Measurements from ENCODE around the gene PBX3. TPM values are rescaled to one million over a fixed set of nuclear protein-coding genes. Genes with fewer than 3 reads are reported as not detected.

Gene PBX3
- total and polyA plus RNA-seq, 7 donors: 4.2 to 12.7 (median 6.6) TPM

- H3K36me3 ChIP-seq (ENCODE audit: insufficient read depth in 1 of 2, low read depth in 1 of 2): no peaks in the 10 kb centered on the region
- no peak for ATAC-seq
- H3K4me3 ChIP-seq: no peak overlapping the region
- TF ChIP-seq CTCF (IDR thresholded peaks at IDR 0.05): no peak
- intact Hi-C loops (cut with DNase I): no loop called here
- no peaks in the 10 kb centered on the region for H3K27me3 ChIP-seq (ENCODE audit: insufficient read depth in 3 of 3, low read length in 2 of 3)
- DNase-seq: no peak
- no peaks in the 10 kb centered on the region for H3K4me1 ChIP-seq
- no peak overlapping the region for H3K27ac ChIP-seq
- no peaks in the 10 kb centered on the region for H3K9me3 ChIP-seq
Observed at GRCh38 chr9:125861405-125862058, 114.4 kb downstream of the PBX3 start.

GRCh38 chr9:125863923-125864322, 116.8 kb downstream of the PBX3 start:
- DNase-seq: no peak
- H3K4me1 ChIP-seq: no peaks in the 10 kb centered on the region
- no peaks in the 10 kb centered on the region for H3K27me3 ChIP-seq (ENCODE audit: insufficient read depth in 3 of 3, low read length in 2 of 3)
- H3K27ac ChIP-seq: no peak overlapping the region
- ATAC-seq: no peak
- H3K9me3 ChIP-seq: no peaks in the 10 kb centered on the region
- no peak for TF ChIP-seq CTCF (IDR thresholded peaks at IDR 0.05)
- H3K4me3 ChIP-seq: no peak overlapping the region
- no peaks in the 10 kb centered on the region for H3K36me3 ChIP-seq (ENCODE audit: insufficient read depth in 1 of 2, low read depth in 1 of 2)
- WGBS, 3 donors: 58 to 64% (median 61%) methylated on average over 1 of the region's 1 CpG
- intact Hi-C loops (cut with DNase I): no loop called here

GRCh38 chr9:125867751-125868415, 120.7 kb downstream of the PBX3 start:
- H3K27me3 ChIP-seq (ENCODE audit: insufficient read depth in 3 of 3, low read length in 2 of 3): no peaks in the 10 kb centered on the region
- intact Hi-C loops (cut with DNase I): no loop called here
- H3K27ac ChIP-seq: no peak overlapping the region
- WGBS, 3 donors: 83 to 84% (median 84%) methylated on average over 3 of the region's 3 CpGs
- H3K4me3 ChIP-seq: no peak overlapping the region
- H3K4me1 ChIP-seq: no peaks in the 10 kb centered on the region
- ATAC-seq (no peak), DNase-seq (no peak)
- H3K9me3 ChIP-seq: no peaks in the 10 kb centered on the region
- TF ChIP-seq CTCF (IDR thresholded peaks at IDR 0.05): no peak
- H3K36me3 ChIP-seq (ENCODE audit: insufficient read depth in 1 of 2, low read depth in 1 of 2): no peaks in the 10 kb centered on the region

GRCh38 chr9:125878164-125878631, 131.0 kb downstream of the PBX3 start:
- no peaks in the 10 kb centered on the region for H3K27me3 ChIP-seq (ENCODE audit: insufficient read depth in 3 of 3, low read length in 2 of 3)
- ATAC-seq (no peak), DNase-seq (no peak)
- intact Hi-C loops (cut with DNase I): no loop called here
- H3K9me3 ChIP-seq: no peaks in the 10 kb centered on the region
- WGBS, 3 donors: 90 to 94% (median 92%) methylated on average over 3 of the region's 3 CpGs
- no peak for TF ChIP-seq CTCF (IDR thresholded peaks at IDR 0.05)
- H3K36me3 ChIP-seq (ENCODE audit: insufficient read depth in 1 of 2, low read depth in 1 of 2): no peaks in the 10 kb centered on the region
- H3K4me1 ChIP-seq: no peaks in the 10 kb centered on the region
- no peak overlapping the region for H3K27ac ChIP-seq
- H3K4me3 ChIP-seq: no peak overlapping the region

Measured in psoas muscle (tissue), 8 donors.